GM19397 (cell line): ENCODE measurements around the gene CRISP2.
"Not testable (repeated sequence)": the region's sequence is repeated elsewhere in the genome, so short reads cannot be mapped to it uniquely, and the experiment has no call there.

Experiments
- ATAC-seq: cut with Tn5 transposase; IDR thresholded peaks from one replicate; pipeline ENCODE4 v1.9.1; 2021; ENCODE audit warnings: mild to moderate bottlenecking, moderate library complexity; ENCODE audit not compliant: unreplicated experiment

CRISP2 gene

DNA sequence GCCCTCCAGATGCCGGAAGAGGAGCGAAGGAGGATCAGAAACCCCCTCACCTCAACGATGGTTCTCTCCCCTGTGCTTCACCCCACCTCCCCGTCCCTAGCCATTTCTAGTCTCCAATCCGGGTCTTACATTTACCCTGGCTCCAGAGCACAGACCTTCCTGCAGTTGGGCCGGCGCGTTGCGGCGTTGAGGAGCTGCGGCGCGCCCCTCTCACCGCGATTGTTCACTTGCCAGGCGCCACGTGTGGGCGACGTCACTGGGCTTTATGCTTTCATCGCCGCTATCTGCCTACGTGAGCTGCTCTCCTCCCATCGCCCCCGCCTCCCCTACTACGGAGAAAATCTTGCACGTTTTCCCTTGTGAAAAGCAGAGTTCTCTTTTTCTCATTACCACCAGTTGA is at the start of gene CRISP2:
Gene CRISP2, minus strand, starts transcription at position 198 of the 400 bp plus-strand sequence. CDS start 4,347 bp downstream, outside the sequence.
- no peak for ATAC-seq

DNA sequence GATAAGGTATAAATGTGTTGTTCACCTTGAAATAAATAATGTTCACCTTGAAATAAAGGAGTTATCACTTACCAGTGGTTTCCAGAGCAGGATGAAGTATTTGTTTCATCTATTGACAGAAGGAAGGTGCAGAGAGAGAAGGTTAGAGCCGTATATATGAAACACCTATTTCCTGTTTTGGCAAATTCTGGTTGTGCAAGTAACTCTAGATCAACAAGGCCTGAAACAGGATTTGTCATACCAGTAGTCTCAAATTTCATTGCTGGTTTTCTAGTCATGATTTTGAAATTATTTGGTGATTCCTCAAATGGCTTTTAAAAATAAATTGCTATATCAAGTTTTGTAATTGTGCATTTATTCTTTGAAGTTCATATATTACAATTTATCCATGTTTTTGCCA is 30.9 kb upstream of the CRISP2 start, which contains the start of gene CRISP3:
Gene CRISP3, minus strand, starts transcription at position 130 of the 400 bp plus-strand sequence. Its CDS starts 21 bp downstream, at position 109.
- ATAC-seq = no peak

GRCh38 chr6:49743429-49743828 is 30.1 kb upstream of the CRISP2 start:
- no peak for ATAC-seq

GRCh38 chr6:49739423-49739822 is 26.1 kb upstream of the CRISP2 start:
- no peak for ATAC-seq

- ATAC-seq = no peak
These were observed 22.7 kb upstream of the CRISP2 start for GRCh38 chr6:49736017-49736508.

DNA sequence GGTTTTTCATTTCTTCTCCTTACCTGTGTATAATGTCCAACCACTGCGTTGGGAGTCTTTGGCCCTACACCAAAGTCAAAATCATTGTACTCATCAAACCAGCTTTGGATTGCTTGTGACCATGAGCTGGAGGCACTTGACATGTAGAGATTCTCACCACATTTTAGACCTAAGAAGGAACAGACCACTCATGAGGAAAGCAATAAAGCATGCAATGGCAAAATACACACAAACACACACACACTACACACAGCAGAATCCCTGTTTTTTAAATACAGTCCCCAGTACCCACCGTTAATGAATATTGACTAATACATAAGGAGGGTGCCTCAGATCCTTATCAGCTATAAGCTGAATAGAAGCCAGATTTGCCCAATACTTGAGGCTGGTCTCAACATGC is 20.3 kb upstream of the CRISP2 start:
- ATAC-seq = no peak

- ATAC-seq = no peak
These were observed 19.4 kb upstream of the CRISP2 start for GRCh38 chr6:49732781-49733180.

- ATAC-seq = no peak
These were observed 16.9 kb upstream of the CRISP2 start for GRCh38 chr6:49730251-49730650.

DNA sequence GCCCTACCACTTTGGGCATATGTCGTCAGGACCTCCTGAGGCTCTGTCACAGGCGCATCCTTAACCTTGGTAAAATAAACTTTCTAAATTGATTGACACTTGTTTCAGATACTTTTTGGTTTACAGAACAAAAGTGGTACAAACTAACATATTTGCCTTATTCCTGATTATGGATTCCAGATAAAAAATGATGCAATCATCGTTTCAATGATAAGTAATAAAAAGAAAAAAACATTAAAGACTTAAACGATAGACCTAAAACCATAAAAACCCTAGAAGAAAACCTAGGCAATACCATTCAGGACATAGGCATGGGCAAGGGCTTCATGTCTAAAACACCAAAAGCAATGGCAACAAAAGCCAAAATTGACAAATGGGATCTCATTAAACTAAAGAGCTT is 10.6 kb upstream of the CRISP2 start:
- ATAC-seq = not testable (repeated sequence)

DNA sequence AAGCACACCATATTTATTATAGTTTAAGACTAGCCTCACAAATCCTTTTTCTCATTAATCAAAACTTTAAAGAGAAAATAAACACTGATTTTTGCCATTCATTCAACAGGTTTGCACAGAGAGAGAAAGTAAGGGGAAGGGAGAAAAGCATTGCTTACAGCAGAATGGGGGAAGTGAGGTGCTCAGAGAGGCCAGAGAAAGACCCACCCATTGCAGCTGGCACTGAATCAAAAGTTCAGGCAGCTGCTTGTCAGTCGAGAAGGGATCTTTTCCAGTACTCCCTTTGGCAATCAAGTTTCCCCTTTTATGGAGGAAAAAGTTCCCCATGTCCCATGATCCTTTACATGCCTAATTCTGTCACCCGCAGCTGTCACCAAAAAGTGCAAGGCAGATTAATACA is 8.0 kb upstream of the CRISP2 start:
- no peak for ATAC-seq

DNA sequence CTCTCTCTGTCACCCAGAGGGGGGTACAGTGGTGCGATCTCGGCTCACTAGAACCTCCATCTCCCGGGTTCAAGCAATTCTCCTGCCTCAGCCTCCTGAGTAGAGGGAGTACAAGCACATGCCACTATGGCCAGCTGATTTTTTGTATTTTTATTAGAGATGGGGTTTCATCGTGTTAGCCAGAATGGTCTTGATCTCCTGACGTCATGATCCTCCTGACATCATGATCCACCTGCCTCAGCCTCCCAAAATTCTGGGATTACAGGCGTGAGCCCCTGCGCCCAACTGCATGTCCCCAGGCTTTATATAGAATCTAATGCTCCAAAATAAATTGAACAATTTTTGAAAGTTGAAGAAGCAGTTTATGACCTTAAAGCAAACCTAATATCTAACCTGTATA is 7.0 kb upstream of the CRISP2 start:
- no peak for ATAC-seq

- no peak for ATAC-seq
These were observed 14.9 kb downstream of the CRISP2 start for GRCh38 chr6:49698478-49698877.

- ATAC-seq = no peak
These were observed 19.8 kb downstream of the CRISP2 start for GRCh38 chr6:49693512-49693911.

GRCh38 chr6:49692534-49692933 is 20.8 kb downstream of the CRISP2 start:
- no peak for ATAC-seq

GRCh38 chr6:49676671-49677281 is 36.6 kb downstream of the CRISP2 start:
- ATAC-seq = no peak

GRCh38 chr6:49675816-49676215 is 37.5 kb downstream of the CRISP2 start:
- ATAC-seq = no peak

- no peak for ATAC-seq
These were observed 45.2 kb downstream of the CRISP2 start for GRCh38 chr6:49668083-49668511.

- no peak for ATAC-seq
These were observed 46.2 kb downstream of the CRISP2 start for GRCh38 chr6:49666930-49667757.

DNA sequence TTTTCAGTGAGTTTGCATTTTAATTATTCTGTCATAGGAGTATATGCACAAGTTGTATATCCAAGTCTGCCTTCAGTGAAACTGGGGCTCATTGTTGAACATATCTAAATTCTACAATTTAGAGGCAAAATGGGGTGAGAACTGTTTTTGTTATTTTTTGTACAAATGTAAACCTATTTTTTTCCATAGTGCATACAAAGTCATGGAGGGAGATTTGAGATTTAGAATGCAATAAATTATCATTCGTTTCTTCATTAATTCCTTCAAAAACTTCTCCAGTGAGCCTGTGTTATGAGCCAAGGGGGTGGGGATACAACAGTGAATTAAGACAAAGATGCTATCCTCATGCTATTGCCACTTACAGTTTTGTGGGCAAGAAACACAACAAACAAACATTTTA is 46.9 kb downstream of the CRISP2 start:
- no peak for ATAC-seq

- ATAC-seq = no peak
These were observed 48.5 kb downstream of the CRISP2 start for GRCh38 chr6:49664817-49665216.

DNA sequence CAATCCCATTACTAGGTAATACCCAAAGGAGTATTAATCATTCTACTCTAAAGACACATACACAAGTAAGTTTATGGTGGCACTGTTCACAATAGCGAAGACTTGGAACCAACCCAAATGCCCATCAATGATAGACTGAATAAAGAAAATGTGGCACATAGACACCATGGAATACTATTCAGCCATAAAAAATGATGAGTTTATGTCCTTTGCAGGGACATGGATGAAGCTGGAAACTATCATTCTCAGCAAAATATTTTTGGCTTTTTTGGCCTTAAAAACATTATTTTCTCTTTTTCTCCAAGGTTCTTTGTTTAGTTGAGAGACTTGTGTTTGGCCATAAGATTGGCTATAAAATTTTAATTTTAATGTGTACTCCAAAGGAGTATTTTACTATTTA is 49.3 kb downstream of the CRISP2 start:
- ATAC-seq = not testable (repeated sequence)

DNA sequence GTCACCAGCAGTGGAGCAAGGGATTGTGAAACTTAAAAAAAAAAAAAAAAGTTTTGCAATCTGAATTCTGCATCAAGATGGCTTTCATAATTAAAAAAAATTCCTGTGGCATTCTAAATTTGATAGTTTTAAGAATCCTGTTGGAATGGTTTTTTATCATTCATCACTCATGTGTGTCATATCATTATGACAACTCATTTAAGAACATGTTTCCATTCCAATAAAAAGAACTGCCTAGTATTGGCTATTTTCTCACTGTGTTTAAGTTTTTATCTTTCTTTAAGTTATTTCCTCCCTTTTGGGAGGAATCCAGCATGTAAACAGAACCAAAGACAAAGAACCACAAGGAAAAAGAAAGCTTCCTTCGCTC is 50.5 kb downstream of the CRISP2 start:
- no peak for ATAC-seq
